Endodermal cell (in vitro differentiated cells): ENCODE measurements around the gene KLHL40. TPM values are rescaled to one million over a fixed set of nuclear protein-coding genes. Genes with fewer than 3 reads are reported as not detected.

Source experiments
- DNase-seq: peaks from one replicate; pipeline ENCODE4 v3.0.0-alpha.2; 2017
- H3K27ac ChIP-seq: 2 replicates; pipeline ENCODE4 v1.5.1; 2013; ENCODE audit warnings: mild to moderate bottlenecking, low read depth, low read length, moderate library complexity
- H3K27me3 ChIP-seq: 2 replicates; pipeline ENCODE4 v1.6.1; 2013; ENCODE audit warnings: mild to moderate bottlenecking, low read length, moderate library complexity; ENCODE audit not compliant: insufficient read depth, control insufficient read depth, poor library complexity, severe bottlenecking
- H3K36me3 ChIP-seq: 2 replicates; pipeline ENCODE4 v1.7.0; 2013; ENCODE audit warnings: mild to moderate bottlenecking, low read length, moderate library complexity; ENCODE audit not compliant: control insufficient read depth, insufficient read depth
- H3K4me1 ChIP-seq: one replicate; pipeline ENCODE4 v1.7.0; 2013; ENCODE audit warnings: low read length; ENCODE audit not compliant: control insufficient read depth, insufficient read depth
- H3K4me3 ChIP-seq: 2 replicates; pipeline ENCODE4 v1.5.1; 2013; ENCODE audit warnings: mild to moderate bottlenecking, low read length, moderate library complexity
- H3K9ac ChIP-seq: 2 replicates; pipeline ENCODE4 v1.6.1; 2013; ENCODE audit warnings: mild to moderate bottlenecking, low read length, moderate library complexity; ENCODE audit not compliant: poor library complexity, severe bottlenecking; ENCODE audit errors: extremely low read depth
- H3K9me3 ChIP-seq: 2 replicates; pipeline ENCODE4 v1.6.1; 2013; ENCODE audit warnings: mild to moderate bottlenecking, low read length, moderate library complexity; ENCODE audit not compliant: control insufficient read depth
- H3K27ac Mint-ChIP-seq: 2 replicates; pipeline ENCODE4 v1.8.0; 2020; ENCODE audit warnings: mixed read lengths
- H3K27me3 Mint-ChIP-seq: 2 replicates; pipeline ENCODE4 v1.8.0; 2021; ENCODE audit warnings: mild to moderate bottlenecking, mixed read lengths; ENCODE audit not compliant: insufficient read depth
- H3K36me3 Mint-ChIP-seq: 2 replicates; pipeline ENCODE4 v1.8.0; 2020; ENCODE audit warnings: low read depth, mixed read lengths
- H3K4me1 Mint-ChIP-seq: 2 replicates; pipeline ENCODE4 v1.8.0; 2020; ENCODE audit warnings: mixed read lengths
- H3K4me3 Mint-ChIP-seq: 2 replicates; pipeline ENCODE4 v1.8.0; 2020; ENCODE audit warnings: mild to moderate bottlenecking, moderate library complexity, mixed read lengths
- H3K9me3 Mint-ChIP-seq: 2 replicates; pipeline ENCODE4 v1.8.0; 2020; ENCODE audit warnings: mild to moderate bottlenecking, mixed read lengths
- WGBS, 2 experiments: methylation state at CpG; one replicate each; pipeline versions ENCODE4 v1.1.5 to v1.1.7; 2013; ENCODE audit warnings: missing lambda C conversion rate in 2 of 2, mixed read lengths in 1 of 2; ENCODE audit not compliant: insufficient coverage in 1 of 2, insufficient read length in 1 of 2; 5-methylcytosine and 5-hydroxymethylcytosine counted together
- total RNA-seq, 2 donors: library from RNA; stranded (reverse); fragmentation: NEBNext Ultra II Directional in 1 of 2; extraction: Animal tissue kit (Norgen Biotek cat#: 25700) in 1 of 2; gene quantifications; 2 replicates in 1 of 2; 3 replicates in 1 of 2; pipeline ENCODE4 v1.2.1, GENCODE V29; 2021
- TF ChIP-seq, protein P1 (sequence below): fragments of 200-600 bp; sonication (generic); conservative IDR thresholded peaks from 2 replicates; pipeline ENCODE4 v1.5.0; 2021; ENCODE audit warnings: antibody characterized with exemption, mild to moderate bottlenecking

The KLHL40 gene
- total RNA-seq, 2 donors from 2014 or later: not detected

DNA sequence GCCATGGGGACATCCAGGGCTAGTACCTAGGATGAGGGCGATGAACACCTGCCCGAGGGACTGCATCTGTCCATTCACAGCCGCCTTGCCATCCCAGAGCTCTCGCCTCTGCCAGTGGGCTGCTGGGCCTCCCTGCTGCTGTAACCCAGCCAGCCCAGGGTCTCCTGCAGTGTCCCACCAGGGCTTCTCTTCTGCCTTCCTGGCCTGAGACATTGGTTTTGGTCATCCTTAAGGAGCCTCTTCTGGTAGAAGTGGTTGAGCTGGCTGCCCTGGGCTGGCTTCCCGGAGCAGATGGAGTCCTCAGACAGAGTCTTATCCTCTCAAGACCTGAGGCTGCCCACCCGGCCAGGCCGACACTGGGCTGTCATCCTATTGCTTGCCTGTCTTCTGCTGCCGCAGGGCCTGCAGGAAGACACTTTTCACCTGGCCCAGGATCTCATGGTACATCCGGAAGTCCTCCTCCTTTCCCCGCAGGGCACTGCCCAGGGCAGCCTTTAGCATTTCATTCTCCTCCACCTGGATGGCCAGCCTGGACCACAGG, 23.3 kb downstream of the KLHL40 start:
- peaks cover 3% of the 10 kb centered on the region for H3K27me3 Mint-ChIP-seq
- no peaks in the 10 kb centered on the region for H3K9me3 Mint-ChIP-seq
- no peak for DNase-seq
- no peak overlapping the region for H3K4me3 ChIP-seq
- 89 to 97% methylated on average over 9 to 10 of the region's 10 CpGs for WGBS, 2 experiments
- H3K27ac Mint-ChIP-seq: no peak overlapping the region
- no peaks in the 10 kb centered on the region for H3K9me3 ChIP-seq
- H3K4me1 Mint-ChIP-seq: no peaks in the 10 kb centered on the region
- H3K36me3 Mint-ChIP-seq: no peaks in the 10 kb centered on the region
- H3K36me3 ChIP-seq: no peaks in the 10 kb centered on the region
- TF ChIP-seq, protein P1, sequence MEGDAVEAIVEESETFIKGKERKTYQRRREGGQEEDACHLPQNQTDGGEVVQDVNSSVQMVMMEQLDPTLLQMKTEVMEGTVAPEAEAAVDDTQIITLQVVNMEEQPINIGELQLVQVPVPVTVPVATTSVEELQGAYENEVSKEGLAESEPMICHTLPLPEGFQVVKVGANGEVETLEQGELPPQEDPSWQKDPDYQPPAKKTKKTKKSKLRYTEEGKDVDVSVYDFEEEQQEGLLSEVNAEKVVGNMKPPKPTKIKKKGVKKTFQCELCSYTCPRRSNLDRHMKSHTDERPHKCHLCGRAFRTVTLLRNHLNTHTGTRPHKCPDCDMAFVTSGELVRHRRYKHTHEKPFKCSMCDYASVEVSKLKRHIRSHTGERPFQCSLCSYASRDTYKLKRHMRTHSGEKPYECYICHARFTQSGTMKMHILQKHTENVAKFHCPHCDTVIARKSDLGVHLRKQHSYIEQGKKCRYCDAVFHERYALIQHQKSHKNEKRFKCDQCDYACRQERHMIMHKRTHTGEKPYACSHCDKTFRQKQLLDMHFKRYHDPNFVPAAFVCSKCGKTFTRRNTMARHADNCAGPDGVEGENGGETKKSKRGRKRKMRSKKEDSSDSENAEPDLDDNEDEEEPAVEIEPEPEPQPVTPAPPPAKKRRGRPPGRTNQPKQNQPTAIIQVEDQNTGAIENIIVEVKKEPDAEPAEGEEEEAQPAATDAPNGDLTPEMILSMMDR: no peak
- no peak overlapping the region for H3K4me3 Mint-ChIP-seq
- H3K27ac ChIP-seq: no peak overlapping the region
- H3K4me1 ChIP-seq: no peaks in the 10 kb centered on the region
- no peaks in the 10 kb centered on the region for H3K27me3 ChIP-seq
- no peak overlapping the region for H3K9ac ChIP-seq

- no peak overlapping the region for H3K4me3 ChIP-seq
- no peaks in the 10 kb centered on the region for H3K27me3 ChIP-seq
- no peaks in the 10 kb centered on the region for H3K9me3 ChIP-seq
- WGBS, 2 experiments: 96 to 97% methylated on average over 6 to 10 of the region's 10 CpGs
- H3K36me3 ChIP-seq: no peaks in the 10 kb centered on the region
- H3K4me1 Mint-ChIP-seq: peaks cover 3% of the 10 kb centered on the region
- H3K9me3 Mint-ChIP-seq: no peaks in the 10 kb centered on the region
- no peak overlapping the region for H3K4me3 Mint-ChIP-seq
- H3K27ac Mint-ChIP-seq: no peak overlapping the region
- no peak for DNase-seq
- H3K27ac ChIP-seq: no peak overlapping the region
- no peak overlapping the region for H3K9ac ChIP-seq
- H3K27me3 Mint-ChIP-seq: peaks cover 2% of the 10 kb centered on the region
- TF ChIP-seq, protein P1: no peak
- no peaks in the 10 kb centered on the region for H3K36me3 Mint-ChIP-seq
- H3K4me1 ChIP-seq: no peaks in the 10 kb centered on the region
These were observed 24.3 kb downstream of the KLHL40 start for GRCh38 chr3:42709621-42710020.

GRCh38 chr3:42710323-42711021, 25.1 kb downstream of the KLHL40 start:
- H3K9me3 ChIP-seq: no peaks in the 10 kb centered on the region
- no peaks in the 10 kb centered on the region for H3K36me3 Mint-ChIP-seq
- no peak for DNase-seq
- no peak overlapping the region for H3K4me3 ChIP-seq
- H3K27me3 Mint-ChIP-seq: peaks cover 2% of the 10 kb centered on the region
- TF ChIP-seq, protein P1: no peak
- H3K9ac ChIP-seq: no peak overlapping the region
- no peaks in the 10 kb centered on the region for H3K9me3 Mint-ChIP-seq
- H3K4me1 ChIP-seq: no peaks in the 10 kb centered on the region
- no peaks in the 10 kb centered on the region for H3K27me3 ChIP-seq
- no peak overlapping the region for H3K4me3 Mint-ChIP-seq
- H3K4me1 Mint-ChIP-seq: peaks cover 3% of the 10 kb centered on the region
- H3K27ac ChIP-seq: no peak overlapping the region
- no peaks in the 10 kb centered on the region for H3K36me3 ChIP-seq
- 81 to 88% methylated on average over 5 to 7 of the region's 7 CpGs for WGBS, 2 experiments
- no peak overlapping the region for H3K27ac Mint-ChIP-seq
